ENCODE measurements around the gene E2F2. TPM values are rescaled to one million over a fixed set of nuclear protein-coding genes. Genes with fewer than 3 reads are reported as not detected.

Gene E2F2
- total RNA-seq, 3 donors from 2014 or later (not counting 1 experiment from before 2014, with no cell fraction given), result 2.1 to 3.9 (median 3.2) TPM

DNA sequence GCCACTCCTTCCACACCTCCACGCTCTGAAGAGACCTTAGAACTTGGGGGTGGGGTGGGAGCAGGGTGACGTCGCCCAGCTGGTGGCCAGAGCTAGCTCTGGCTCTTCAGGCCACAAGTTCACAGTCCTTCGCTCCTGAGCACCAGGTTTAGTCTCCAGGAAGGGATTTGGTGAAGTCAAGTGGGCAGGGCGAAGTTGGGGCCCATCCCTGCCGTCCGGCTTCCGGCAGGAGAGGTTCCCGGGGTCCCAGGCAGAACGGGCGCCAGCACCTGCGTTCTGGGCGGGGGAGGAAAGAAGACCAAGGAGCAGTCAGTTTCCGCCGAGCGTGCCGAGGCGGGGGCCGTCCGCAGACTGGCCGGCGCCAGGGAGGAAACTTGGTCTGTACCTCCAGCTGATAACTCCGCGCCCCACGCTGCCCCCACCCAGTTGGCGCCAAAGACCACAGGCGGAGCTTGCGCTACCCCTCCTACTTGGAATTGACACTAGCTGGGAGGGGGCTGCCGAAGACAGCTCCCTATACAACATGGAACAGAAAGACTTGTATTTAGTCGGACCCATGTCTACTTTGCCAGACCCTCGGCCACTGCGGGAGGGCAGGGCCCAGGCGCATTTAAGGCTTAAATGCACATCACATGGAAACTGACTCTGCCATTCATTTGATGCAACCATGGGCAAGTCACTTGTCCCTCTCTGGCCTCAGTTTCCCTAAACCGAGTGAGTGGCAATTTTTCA is 27.3 kb upstream of the E2F2 start:
- Histone ChIP-seq H3K36me3 (ENCODE audit: control insufficient read depth, insufficient read depth, low read length) (no peaks in the 10 kb centered on the region), H3K9me3 (ENCODE audit: control insufficient read depth, insufficient read depth, low read length) (no peaks in the 10 kb centered on the region), H3K27me3 (ENCODE audit: control insufficient read depth, insufficient read depth, low read length) (peaks cover 11% of the 10 kb centered on the region), H3K4me3 (ENCODE audit: low read length) (peak overlapping the region; percentile 79), H3K27ac (ENCODE audit: low read length) (peak overlapping the region; percentile 63), H3K4me1 (ENCODE audit: control insufficient read depth, insufficient read depth, low read length) (peaks cover 47% of the 10 kb centered on the region)
- 7% methylated on average over 33 of the region's 34 CpGs for WGBS (ENCODE audit: insufficient coverage)
- peak overlapping the region; percentile 86 for H3K4me3 Mint-ChIP-seq
- DNase-seq, result peak in 1 of 2 donors; percentile 43
- H3K27ac Mint-ChIP-seq, result peak overlapping the region in 1 of 2 donors; percentile 68
- H3K27me3 Mint-ChIP-seq (ENCODE audit: low read depth in 2 of 2), result peaks cover 45 to 46% of the 10 kb centered on the region in 2 donors
- no peak for TF ChIP-seq CTCF (IDR thresholded peaks at IDR 0.05)
- H3K4me1 Mint-ChIP-seq, result peaks cover 50 to 62% of the 10 kb centered on the region in 2 donors
- intact Hi-C loops (cut with micrococcal nuclease), result no loop called here
- no peaks in the 10 kb centered on the region for H3K9me3 Mint-ChIP-seq
- no peaks in the 10 kb centered on the region for H3K36me3 Mint-ChIP-seq
- ATAC-seq, result no peak

- Mint-ChIP-seq H3K27ac (no peak overlapping the region), H3K4me1 (peaks cover 46 to 56% of the 10 kb centered on the region in 2 donors), H3K9me3 (no peaks in the 10 kb centered on the region), H3K4me3 (peak overlapping the region; percentile 13), H3K27me3 (ENCODE audit: low read depth in 2 of 2) (peaks cover 38 to 40% of the 10 kb centered on the region in 2 donors), H3K36me3 (no peaks in the 10 kb centered on the region)
- H3K9me3 ChIP-seq (ENCODE audit: control insufficient read depth, insufficient read depth, low read length), result no peaks in the 10 kb centered on the region
- TF ChIP-seq CTCF (IDR thresholded peaks at IDR 0.05), result no peak
- H3K4me3 ChIP-seq (ENCODE audit: low read length), result peak overlapping the region; percentile 79
- intact Hi-C loops (cut with micrococcal nuclease), result no loop called here
- H3K27ac ChIP-seq (ENCODE audit: low read length), result no peak overlapping the region
- DNase-seq (no peak), ATAC-seq (no peak)
- H3K36me3 ChIP-seq (ENCODE audit: control insufficient read depth, insufficient read depth, low read length), result no peaks in the 10 kb centered on the region
- peaks cover 47% of the 10 kb centered on the region for H3K4me1 ChIP-seq (ENCODE audit: control insufficient read depth, insufficient read depth, low read length)
- 84% methylated on average over 4 of the region's 8 CpGs for WGBS (ENCODE audit: insufficient coverage)
- H3K27me3 ChIP-seq (ENCODE audit: control insufficient read depth, insufficient read depth, low read length), result peaks cover 6% of the 10 kb centered on the region
Measured at GRCh38 chr1:23557471-23558124, 26.6 kb upstream of the E2F2 start.

GRCh38 chr1:23556635-23557470 is 25.8 kb upstream of the E2F2 start:
- no peak overlapping the region for H3K27ac Mint-ChIP-seq
- no peak for TF ChIP-seq CTCF (IDR thresholded peaks at IDR 0.05)
- no peak overlapping the region for H3K27ac ChIP-seq (ENCODE audit: low read length)
- H3K27me3 ChIP-seq (ENCODE audit: control insufficient read depth, insufficient read depth, low read length), result peaks cover 4% of the 10 kb centered on the region
- no peaks in the 10 kb centered on the region for H3K9me3 Mint-ChIP-seq
- peaks cover 41% of the 10 kb centered on the region for H3K4me1 ChIP-seq (ENCODE audit: control insufficient read depth, insufficient read depth, low read length)
- no peaks in the 10 kb centered on the region for H3K36me3 ChIP-seq (ENCODE audit: control insufficient read depth, insufficient read depth, low read length)
- H3K4me1 Mint-ChIP-seq, result peaks cover 41 to 50% of the 10 kb centered on the region in 2 donors
- ATAC-seq, result no peak
- DNase-seq, result peak in 1 of 2 donors; percentile 54
- intact Hi-C loops (cut with micrococcal nuclease), result no loop called here
- H3K9me3 ChIP-seq (ENCODE audit: control insufficient read depth, insufficient read depth, low read length), result no peaks in the 10 kb centered on the region
- H3K27me3 Mint-ChIP-seq (ENCODE audit: low read depth in 2 of 2), result peaks cover 31 to 34% of the 10 kb centered on the region in 2 donors
- H3K4me3 Mint-ChIP-seq, result peak overlapping the region; percentile 25
- H3K4me3 ChIP-seq (ENCODE audit: low read length), result no peak overlapping the region
- H3K36me3 Mint-ChIP-seq, result no peaks in the 10 kb centered on the region
- 86% methylated on average over 3 of the region's 4 CpGs for WGBS (ENCODE audit: insufficient coverage)
